DOHH2 (cell line): ENCODE data around the gene PGAM1.

Source experiments
- CTCF ChIP-seq: fragments of 200-600 bp; sonication (generic); IDR thresholded peaks from one replicate; pipeline ENCODE4 v1.5.1; 2014; ENCODE audit warnings: antibody characterized with exemption, mild to moderate bottlenecking, low read depth, low read length; ENCODE audit not compliant: poor library complexity, severe bottlenecking
- EZH2phosphoT487 ChIP-seq: fragments of 200-600 bp; sonication (generic); IDR thresholded peaks from 2 replicates; pipeline ENCODE4 v1.6.1; 2017; ENCODE audit warnings: borderline replicate concordance, mild to moderate bottlenecking, antibody characterized with exemption, low read length, moderate library complexity, mixed read lengths

GRCh38 chr10:97479939-97480338 is 53.9 kb downstream of the PGAM1 start:
- TF ChIP-seq CTCF (no peak), EZH2phosphoT487 (no peak)
